Muscle of leg (tissue), 16 donors: ENCODE data around the gene MAP3K13. TPM values are rescaled to one million over a fixed set of nuclear protein-coding genes. Genes with fewer than 3 reads are reported as not detected.

Experiments
- DNase-seq: peaks from one replicate; pipeline ENCODE4 v3.0.0; 2013
- H3K27ac ChIP-seq: one replicate; pipeline ENCODE4 v1.5.1; 2013; ENCODE audit warnings: mild to moderate bottlenecking, low read length, control low read depth
- H3K27me3 ChIP-seq: one replicate; pipeline ENCODE4 v1.6.1; 2013; ENCODE audit warnings: low read length; ENCODE audit not compliant: control insufficient read depth, insufficient read depth
- H3K36me3 ChIP-seq: one replicate; pipeline ENCODE4 v1.6.1; 2013; ENCODE audit warnings: low read length; ENCODE audit not compliant: control insufficient read depth, insufficient read depth
- H3K4me1 ChIP-seq: one replicate; pipeline ENCODE4 v1.6.1; 2013; ENCODE audit warnings: low read length; ENCODE audit not compliant: control insufficient read depth, insufficient read depth
- H3K4me3 ChIP-seq: one replicate; pipeline ENCODE4 v1.5.1; 2013; ENCODE audit warnings: low read length, control low read depth
- H3K9me3 ChIP-seq: replicated peaks from 2 replicates; pipeline ENCODE4 v1.6.1; 2013; ENCODE audit warnings: low read depth, low read length; ENCODE audit not compliant: control insufficient read depth
- WGBS: methylation state at CpG from one replicate; pipeline ENCODE4 v1.1.5; 2013; ENCODE audit warnings: missing lambda C conversion rate; ENCODE audit not compliant: insufficient coverage; 5-methylcytosine and 5-hydroxymethylcytosine counted together
- long read RNA-seq, 11 donors: transcript quantifications; one replicate each; lab custom pipeline, GENCODE V29; 2026
- polyA plus RNA-seq, 8 donors: library from polyadenylated mRNA; unstranded; fragments of 120-200 nt; gene quantifications; one replicate each; pipeline versions ENCODE4 v1.2.1 to v1.2.3, GENCODE V29; 2013; ENCODE audit warnings: inconsistent platforms in 1 of 8, low replicate concordance in 1 of 8; ENCODE audit not compliant: insufficient read length in 8 of 8, insufficient read depth in 1 of 8
- total RNA-seq: library from RNA; stranded (reverse); fragments of 120-200 nt; gene quantifications from one replicate; pipeline ENCODE4 v1.2.4, GENCODE V29; 2013

MAP3K13 gene
- total RNA-seq = 12.4 TPM
- polyA plus RNA-seq = 10 to 100 TPM; 12.6 to 22.7 (median 15.5) TPM
- long read RNA-seq, donor 1, transcript MAP3K13-212 (3 exons, 1,681 nt) = major isoform, 11 of 479 reads
- long read RNA-seq, donor 1, partial matches to known transcripts = 468 of 479 reads
- long read RNA-seq, donor 1, other reads (novel, unspliced or antisense) = 0 of 479 reads
- long read RNA-seq, donor 2, partial matches to known transcripts = 0 of 3 reads
- long read RNA-seq, donor 2, other reads (novel, unspliced or antisense) = 0 of 3 reads
- long read RNA-seq, donor 3, transcript MAP3K13-212 (3 exons, 1,681 nt) = major isoform, 9 of 10 reads
- long read RNA-seq, donor 3, partial matches to known transcripts = 0 of 10 reads
- long read RNA-seq, donor 3, other reads (novel, unspliced or antisense) = 0 of 10 reads
- long read RNA-seq, donor 4, transcript MAP3K13-212 (3 exons, 1,681 nt) = major isoform, 10 of 13 reads
- long read RNA-seq, donor 4, partial matches to known transcripts = 0 of 13 reads
- long read RNA-seq, donor 4, other reads (novel, unspliced or antisense) = 0 of 13 reads
- long read RNA-seq, donor 5, transcript MAP3K13-212 (3 exons, 1,681 nt) = major isoform, 34 of 1,640 reads
- long read RNA-seq, donor 5, partial matches to known transcripts = 1,605 of 1,640 reads
- long read RNA-seq, donor 5, other reads (novel, unspliced or antisense) = 0 of 1,640 reads
- long read RNA-seq, donor 6, transcript MAP3K13-212 (3 exons, 1,681 nt) = major isoform, 15 of 2,059 reads
- long read RNA-seq, donor 6, partial matches to known transcripts = 2,041 of 2,059 reads
- long read RNA-seq, donor 6, other reads (novel, unspliced or antisense) = 0 of 2,059 reads
- long read RNA-seq, donor 7, transcript MAP3K13-212 (3 exons, 1,681 nt) = major isoform, 23 of 1,381 reads
- long read RNA-seq, donor 7, partial matches to known transcripts = 1,357 of 1,381 reads
- long read RNA-seq, donor 7, other reads (novel, unspliced or antisense) = 0 of 1,381 reads
- long read RNA-seq, donor 8, transcript MAP3K13-212 (3 exons, 1,681 nt) = major isoform, 14 of 25 reads
- long read RNA-seq, donor 8, partial matches to known transcripts = 7 of 25 reads
- long read RNA-seq, donor 8, other reads (novel, unspliced or antisense) = 0 of 25 reads
- long read RNA-seq, donor 9, transcript MAP3K13-212 (3 exons, 1,681 nt) = major isoform, 13 of 22 reads
- long read RNA-seq, donor 9, partial matches to known transcripts = 6 of 22 reads
- long read RNA-seq, donor 9, other reads (novel, unspliced or antisense) = 0 of 22 reads
- long read RNA-seq, donor 10, transcript MAP3K13-212 (3 exons, 1,681 nt) = major isoform, 16 of 22 reads
- long read RNA-seq, donor 10, transcript MAP3K13-207 (2 exons, 388 nt) = minor isoform, 6 of 22 reads
- long read RNA-seq, donor 10, partial matches to known transcripts = 0 of 22 reads
- long read RNA-seq, donor 10, other reads (novel, unspliced or antisense) = 0 of 22 reads
- long read RNA-seq, donor 11, transcript MAP3K13-212 (3 exons, 1,681 nt) = major isoform, 17 of 36 reads
- long read RNA-seq, donor 11, transcript MAP3K13-207 (2 exons, 388 nt) = minor isoform, 7 of 36 reads
- long read RNA-seq, donor 11, partial matches to known transcripts = 0 of 36 reads
- long read RNA-seq, donor 11, other reads (novel, unspliced or antisense) = 12 of 36 reads

- Histone ChIP-seq H3K4me1 (no peaks in the 10 kb centered on the region), H3K27ac (peak within 1 kb of the TSS; percentile 91), H3K9me3 (no peaks in the 10 kb centered on the region), H3K4me3 (peak within 1 kb of the TSS; percentile 76), H3K36me3 (no peaks in the 10 kb centered on the region), H3K27me3 (peaks cover 2% of the 10 kb centered on the region)
- peak; percentile 98 for DNase-seq
- 0% methylated on average over 6 of the region's 17 CpGs for WGBS
These were observed at the start of gene MAP3K13 for GRCh38 chr3:185362850-185363661. Gene MAP3K13 (plus strand): TSS chr3:185363136. CDS start chr3:185428582, 65,446 bp downstream.

DNA sequence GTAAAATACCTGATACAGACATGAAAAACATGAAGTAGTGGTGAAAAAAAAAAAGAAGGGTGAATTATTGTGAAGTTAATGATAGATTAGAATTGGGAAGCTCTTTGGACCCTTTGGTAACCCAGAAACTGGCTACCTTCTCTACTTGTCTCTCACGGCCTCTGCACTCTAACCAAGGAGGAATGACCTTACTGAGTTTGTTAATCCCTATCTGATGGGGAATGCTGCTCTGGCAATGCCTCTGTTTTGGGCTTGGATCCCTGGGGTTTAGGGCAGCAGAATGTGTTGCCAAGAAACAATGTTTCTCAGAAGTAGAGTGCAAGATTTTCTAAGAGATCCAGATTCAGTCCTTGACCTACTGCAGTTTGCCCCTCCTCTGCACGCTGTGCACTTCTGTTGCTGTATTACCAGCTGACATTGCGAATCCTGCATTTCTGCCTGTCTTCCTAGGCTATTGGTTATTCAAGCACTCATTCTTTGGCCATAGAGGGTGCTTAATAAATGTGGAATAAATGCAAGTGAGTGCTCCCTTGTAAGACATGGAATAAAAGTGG, 49.2 kb upstream of the MAP3K13 start:
- Histone ChIP-seq H3K4me1 (no peaks in the 10 kb centered on the region), H3K4me3 (no peak overlapping the region), H3K27me3 (no peaks in the 10 kb centered on the region), H3K27ac (no peak overlapping the region), H3K36me3 (no peaks in the 10 kb centered on the region), H3K9me3 (peaks cover 8% of the 10 kb centered on the region)
- WGBS = no CpG with 5 or more reads among the region's 3 CpGs
- no peak for DNase-seq

DNA sequence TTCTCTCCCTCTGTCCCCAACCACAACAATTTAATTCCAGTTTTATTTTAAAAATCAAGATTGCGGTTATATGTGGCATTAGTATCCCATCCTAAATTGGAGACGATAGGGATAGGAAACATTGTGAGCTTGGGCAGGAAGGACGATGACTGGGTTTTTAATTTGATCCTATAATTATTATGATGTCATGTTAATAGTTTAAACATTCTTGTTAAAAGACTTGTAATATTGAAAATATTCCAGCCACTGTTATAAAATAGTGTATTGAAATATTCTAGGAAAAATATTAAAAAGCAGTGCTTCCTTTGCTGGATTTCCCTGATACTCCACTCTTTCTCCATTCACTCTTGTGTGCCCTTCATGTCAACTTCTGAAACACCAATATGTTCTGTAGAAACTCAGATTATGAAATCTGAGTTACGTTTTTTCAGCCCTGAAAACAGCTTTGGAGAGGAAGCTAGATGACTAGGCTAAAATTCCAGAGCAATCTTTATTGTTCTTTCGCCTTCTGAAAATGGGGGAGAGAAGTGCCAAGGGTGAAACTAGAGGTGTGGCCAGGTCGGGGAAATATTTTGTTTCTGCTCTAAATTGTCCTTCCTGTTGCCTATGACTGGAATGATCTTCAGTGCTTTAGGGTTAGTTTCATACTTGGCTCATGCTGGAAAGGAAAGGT, 46.1 kb upstream of the MAP3K13 start:
- Histone ChIP-seq H3K4me1 (no peaks in the 10 kb centered on the region), H3K27ac (no peak overlapping the region), H3K9me3 (no peaks in the 10 kb centered on the region), H3K36me3 (no peaks in the 10 kb centered on the region), H3K27me3 (no peaks in the 10 kb centered on the region), H3K4me3 (no peak overlapping the region)
- peak; percentile 27 for DNase-seq
- WGBS = 64% methylated on average over 3 of the region's 6 CpGs

- Histone ChIP-seq H3K4me3 (no peak overlapping the region), H3K9me3 (no peaks in the 10 kb centered on the region), H3K36me3 (no peaks in the 10 kb centered on the region), H3K27me3 (no peaks in the 10 kb centered on the region), H3K4me1 (no peaks in the 10 kb centered on the region), H3K27ac (no peak overlapping the region)
- WGBS = no CpG with 5 or more reads among the region's 3 CpGs
- DNase-seq = no peak
These were observed 45.3 kb upstream of the MAP3K13 start for GRCh38 chr3:185317674-185318073.

DNA sequence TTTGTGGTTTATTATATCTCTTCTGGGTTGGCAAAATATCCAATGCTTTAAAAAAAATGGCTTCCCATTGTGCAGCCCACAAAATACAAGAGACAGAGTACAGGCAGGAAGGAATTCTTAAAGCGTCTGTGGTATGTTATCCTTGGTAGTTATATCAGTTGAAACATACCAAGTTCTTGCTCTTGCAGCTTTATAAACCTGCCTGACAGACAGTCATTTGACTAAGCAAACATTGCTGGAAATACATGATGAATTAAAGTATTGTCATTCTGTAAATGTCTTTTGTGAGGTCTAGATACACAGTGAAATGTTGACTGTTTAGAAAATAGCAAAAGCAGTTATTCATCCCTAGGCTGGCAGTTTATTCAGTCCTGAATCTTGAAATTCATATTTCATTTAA, 44.8 kb upstream of the MAP3K13 start:
- H3K4me3 ChIP-seq = no peak overlapping the region
- no peaks in the 10 kb centered on the region for H3K9me3 ChIP-seq
- H3K4me1 ChIP-seq = no peaks in the 10 kb centered on the region
- no peak for DNase-seq
- no CpG with 5 or more reads among the region's 1 CpG for WGBS
- H3K27ac ChIP-seq = no peak overlapping the region
- no peaks in the 10 kb centered on the region for H3K36me3 ChIP-seq
- no peaks in the 10 kb centered on the region for H3K27me3 ChIP-seq

DNA sequence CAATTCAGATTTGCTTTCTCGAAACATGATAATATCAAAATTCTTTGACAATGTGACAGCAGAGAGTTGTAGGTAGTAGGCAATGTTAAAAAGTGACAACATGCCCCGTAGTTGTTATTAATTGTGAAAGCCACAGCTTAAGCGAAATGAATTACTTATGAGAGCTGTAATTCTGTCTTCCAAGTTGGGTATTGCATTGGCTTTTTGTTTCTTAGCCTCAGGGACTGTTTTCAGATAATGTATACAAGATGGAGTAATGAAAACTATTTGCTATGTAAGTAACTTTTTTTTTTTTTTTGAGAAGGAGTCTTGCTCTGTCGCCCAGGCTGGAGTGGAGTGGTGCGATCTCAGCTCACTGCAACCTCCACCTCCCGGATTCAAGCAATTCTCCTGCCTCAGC, 43.1 kb upstream of the MAP3K13 start:
- H3K36me3 ChIP-seq = no peaks in the 10 kb centered on the region
- no peaks in the 10 kb centered on the region for H3K27me3 ChIP-seq
- no peaks in the 10 kb centered on the region for H3K9me3 ChIP-seq
- H3K4me3 ChIP-seq = no peak overlapping the region
- H3K27ac ChIP-seq = no peak overlapping the region
- WGBS = 100% methylated on average over 1 of the region's 6 CpGs
- H3K4me1 ChIP-seq = no peaks in the 10 kb centered on the region
- no peak for DNase-seq

GRCh38 chr3:185320949-185321348, 42.0 kb upstream of the MAP3K13 start:
- Histone ChIP-seq H3K4me3 (no peak overlapping the region), H3K4me1 (no peaks in the 10 kb centered on the region)
- no CpG with 5 or more reads among the region's 10 CpGs for WGBS

DNA sequence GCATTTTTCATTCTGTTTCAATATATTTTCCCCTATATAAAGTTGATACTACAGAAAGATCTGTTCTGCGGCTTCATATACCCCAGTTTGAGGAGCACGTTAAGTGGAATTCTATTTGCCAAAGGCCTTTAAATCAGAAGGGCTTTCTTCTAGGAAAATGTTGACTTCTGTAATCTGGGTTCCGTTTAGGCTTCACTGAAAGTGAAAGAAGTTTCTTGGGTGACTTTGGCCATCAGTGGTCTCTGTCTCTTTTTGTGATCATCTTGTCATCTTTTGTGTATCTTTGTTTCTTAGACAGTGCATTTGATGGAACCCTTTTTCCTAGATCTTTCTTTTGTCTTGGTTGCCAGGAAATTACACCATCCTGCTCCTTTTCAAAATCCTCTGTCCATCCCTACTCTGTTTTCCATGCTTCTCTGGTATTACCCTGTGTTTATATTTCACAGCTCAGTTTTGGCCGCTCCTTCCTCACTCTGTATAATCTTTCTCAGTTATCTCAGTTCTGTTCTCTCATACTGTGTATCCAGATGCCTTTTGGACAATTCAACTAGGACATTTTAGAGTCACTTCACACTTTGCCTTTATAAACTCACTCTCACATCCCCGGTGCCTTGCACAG, 40.7 kb upstream of the MAP3K13 start:
- no peak overlapping the region for H3K4me3 ChIP-seq
- no peak for DNase-seq
- no peaks in the 10 kb centered on the region for H3K36me3 ChIP-seq
- H3K27ac ChIP-seq = no peak overlapping the region
- H3K9me3 ChIP-seq = no peaks in the 10 kb centered on the region
- no peaks in the 10 kb centered on the region for H3K4me1 ChIP-seq
- no peaks in the 10 kb centered on the region for H3K27me3 ChIP-seq
- 90% methylated on average over 1 of the region's 5 CpGs for WGBS

More at GRCh38 chr3:185320949-185321348, 42.0 kb upstream of the MAP3K13 start:
- no peaks in the 10 kb centered on the region for H3K27me3 ChIP-seq
- H3K36me3 ChIP-seq = no peaks in the 10 kb centered on the region
- H3K27ac ChIP-seq = no peak overlapping the region
- no peaks in the 10 kb centered on the region for H3K9me3 ChIP-seq
- no peak for DNase-seq
